Measurements from ENCODE around the gene SPTBN1. TPM values are rescaled to one million over a fixed set of nuclear protein-coding genes. Genes with fewer than 3 reads are reported as not detected.
A peak's percentile ranks its signal among the peaks of the same experiment; 100 is the strongest.

Gene SPTBN1
- total and polyA plus RNA-seq, 2 experiments from 2014 or later = 57.7 to 187 TPM

DNA sequence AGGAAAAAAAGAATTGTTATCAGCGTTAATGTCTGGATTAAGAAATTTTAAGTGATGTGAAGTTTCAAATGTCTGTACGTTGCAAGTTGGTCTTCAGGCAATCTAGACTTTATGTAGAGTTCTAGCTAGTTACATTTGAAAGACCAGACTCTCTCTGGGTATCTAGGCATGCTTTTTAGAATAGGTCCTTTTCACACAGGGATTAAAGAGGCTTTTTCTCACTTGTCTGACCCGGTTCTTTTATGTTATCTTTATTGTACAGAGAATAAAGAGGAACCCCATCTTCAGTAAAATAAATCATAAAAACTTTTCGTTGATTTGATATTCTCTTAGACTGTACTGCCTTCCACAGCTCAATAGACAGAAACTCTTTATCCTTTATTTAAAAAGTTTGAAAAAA, 258.9 kb downstream of the SPTBN1 start:
- Histone ChIP-seq H3K4me2 (ENCODE audit: unreplicated experiment) (no peak overlapping the region), H3K36me3 (ENCODE audit: low read depth) (no peaks in the 10 kb centered on the region), H3F3A (ENCODE audit: insufficient read depth) (no peaks in the 10 kb centered on the region), H3K9ac (no peak overlapping the region), H3K4me3 (no peak overlapping the region), H3K79me2 (ENCODE audit: insufficient read depth) (no peaks in the 10 kb centered on the region), H3K9me3 (ENCODE audit: low read depth) (no peaks in the 10 kb centered on the region), H3K27ac (no peak overlapping the region), H3K4me1 (ENCODE audit: insufficient read depth) (no peaks in the 10 kb centered on the region), H3K27me3 (replicated peaks; ENCODE audit: insufficient read depth) (no peaks in the 10 kb centered on the region), H2AFZ (no peak overlapping the region; the same call in 1 of the 2 replicates), H3K9me2 (ENCODE audit: insufficient read depth) (no peaks in the 10 kb centered on the region), H4K20me1 (ENCODE audit: insufficient read depth) (no peaks in the 10 kb centered on the region)
- DNase-seq = no peak
- TF ChIP-seq EZH2 (IDR thresholded peaks at IDR 0.05; ENCODE audit: insufficient read depth, poor library complexity, severe bottlenecking) = no peak
- in situ Hi-C loops (cut with MboI) = no loop called here
- WGBS, 2 experiments (ENCODE audit: low coverage in 1 of 2, low lambda C conversion rate in 2 of 2, missing lambda C conversion rate in 2 of 2) = 47 to 50% methylated on average over 4 of the region's 4 CpGs

DNA sequence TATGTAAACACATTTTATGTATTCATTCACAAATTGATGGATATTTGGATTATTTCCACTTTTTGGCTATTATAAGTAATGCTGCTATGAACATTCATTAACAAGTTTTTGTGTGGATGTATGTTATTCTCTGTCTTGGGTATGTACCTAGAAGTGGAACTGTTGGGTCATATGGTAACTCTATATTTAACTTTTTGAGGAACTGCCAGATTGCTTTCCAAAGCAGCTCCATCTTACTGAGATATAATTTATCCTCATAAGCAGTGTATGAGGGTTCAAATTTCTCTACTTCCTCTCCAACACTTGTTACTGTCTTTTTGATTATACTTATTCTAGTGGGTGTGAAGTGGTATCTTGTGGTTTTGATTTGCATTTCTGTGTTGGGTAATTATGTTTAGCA, 260.2 kb downstream of the SPTBN1 start:
- H2AFZ ChIP-seq = no peak overlapping the region
- no peak for DNase-seq
- H3K79me2 ChIP-seq (ENCODE audit: insufficient read depth) = no peaks in the 10 kb centered on the region
- no peaks in the 10 kb centered on the region for H3K27me3 ChIP-seq (replicated peaks; ENCODE audit: insufficient read depth)
- no peak overlapping the region for H3K4me3 ChIP-seq
- no peak overlapping the region for H3K4me2 ChIP-seq (ENCODE audit: unreplicated experiment)
- 0 out of 2 replicates have a peak, but pooled peaks cover 4% of the 10 kb centered on the region for H3F3A ChIP-seq (ENCODE audit: insufficient read depth)
- no peak overlapping the region for H3K9ac ChIP-seq
- TF ChIP-seq EZH2 (IDR thresholded peaks at IDR 0.05; ENCODE audit: insufficient read depth, poor library complexity, severe bottlenecking) (no peak), EZH2phosphoT487 (IDR thresholded peaks at IDR 0.05; ENCODE audit: insufficient read depth, low read depth) (no peak)
- no peak overlapping the region for H3K27ac ChIP-seq
- in situ Hi-C loops (cut with MboI) = no loop called here
- no peaks in the 10 kb centered on the region for H3K4me1 ChIP-seq (ENCODE audit: insufficient read depth)
- H4K20me1 ChIP-seq (ENCODE audit: insufficient read depth) = no peaks in the 10 kb centered on the region
- no peaks in the 10 kb centered on the region for H3K9me2 ChIP-seq (ENCODE audit: insufficient read depth)
- H3K9me3 ChIP-seq (ENCODE audit: low read depth) = no peaks in the 10 kb centered on the region
- no peaks in the 10 kb centered on the region for H3K36me3 ChIP-seq (ENCODE audit: low read depth)

DNA sequence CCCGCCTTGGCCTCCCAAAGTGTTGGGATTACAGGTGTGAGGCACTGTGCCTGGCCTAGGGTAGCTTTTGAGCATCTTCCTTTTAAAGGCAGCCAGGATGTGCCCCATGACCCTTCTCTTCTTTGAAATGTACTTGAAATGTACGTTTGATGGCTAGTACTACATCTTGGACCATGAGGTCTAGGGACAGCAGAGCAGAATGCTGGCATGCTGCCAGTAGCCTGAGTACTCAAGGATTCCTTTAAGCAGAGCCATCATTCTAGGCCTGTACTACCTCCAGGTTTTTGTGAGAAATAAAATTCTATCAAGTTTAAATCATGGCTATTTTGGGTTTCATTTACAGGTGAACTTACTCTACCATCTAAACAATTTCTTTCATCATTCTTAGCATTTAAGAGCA, 264.4 kb downstream of the SPTBN1 start:
- in situ Hi-C loops (cut with MboI) = no loop called here
- no peaks in the 10 kb centered on the region for H3K79me2 ChIP-seq (ENCODE audit: insufficient read depth)

More for the DNA sequence above, 264.4 kb downstream of the SPTBN1 start:
- Histone ChIP-seq H3K9me2 (ENCODE audit: insufficient read depth) (no peaks in the 10 kb centered on the region), H3K36me3 (ENCODE audit: low read depth) (no peaks in the 10 kb centered on the region), H3F3A (ENCODE audit: insufficient read depth) (peaks cover 17% of the 10 kb centered on the region), H3K27me3 (replicated peaks; ENCODE audit: insufficient read depth) (no peaks in the 10 kb centered on the region), H4K20me1 (ENCODE audit: insufficient read depth) (no peaks in the 10 kb centered on the region), H3K4me1 (ENCODE audit: insufficient read depth) (peaks cover 9% of the 10 kb centered on the region), H2AFZ (no peak overlapping the region), H3K4me2 (ENCODE audit: unreplicated experiment) (no peak overlapping the region), H3K4me3 (no peak overlapping the region), H3K9me3 (ENCODE audit: low read depth) (no peaks in the 10 kb centered on the region), H3K27ac (no peak overlapping the region), H3K9ac (no peak overlapping the region)
- TF ChIP-seq EZH2 (IDR thresholded peaks at IDR 0.05; ENCODE audit: insufficient read depth, poor library complexity, severe bottlenecking) = no peak
- no peak for TF ChIP-seq EZH2phosphoT487 (IDR thresholded peaks at IDR 0.05; ENCODE audit: insufficient read depth, low read depth)
- WGBS, 2 experiments (ENCODE audit: low coverage in 1 of 2, low lambda C conversion rate in 2 of 2, missing lambda C conversion rate in 2 of 2) = 50 to 62% methylated on average over 2 of the region's 2 CpGs
- peak; percentile 44 for DNase-seq

Other genes starting within 250 kb of the SPTBN1 start
- gene TSPYL6, start 200.1 kb upstream of the SPTBN1 start, total RNA-seq (2014; rRNA removed; shearing (Covaris generic)) = not detected in 2 replicates
- gene TSPYL6, start 200.1 kb upstream of the SPTBN1 start, polyA plus RNA-seq (2016; fragmentation: Nextera tagmentation; extraction: Ambion mirVana) = not detected in 2 replicates

Data from GM23248 (cell line).